ENCODE results near the gene BCAS3.
"Not testable (repeated sequence)": the region's sequence is repeated elsewhere in the genome, so short reads cannot be mapped to it uniquely, and the experiment has no call there.

BCAS3 gene

DNA sequence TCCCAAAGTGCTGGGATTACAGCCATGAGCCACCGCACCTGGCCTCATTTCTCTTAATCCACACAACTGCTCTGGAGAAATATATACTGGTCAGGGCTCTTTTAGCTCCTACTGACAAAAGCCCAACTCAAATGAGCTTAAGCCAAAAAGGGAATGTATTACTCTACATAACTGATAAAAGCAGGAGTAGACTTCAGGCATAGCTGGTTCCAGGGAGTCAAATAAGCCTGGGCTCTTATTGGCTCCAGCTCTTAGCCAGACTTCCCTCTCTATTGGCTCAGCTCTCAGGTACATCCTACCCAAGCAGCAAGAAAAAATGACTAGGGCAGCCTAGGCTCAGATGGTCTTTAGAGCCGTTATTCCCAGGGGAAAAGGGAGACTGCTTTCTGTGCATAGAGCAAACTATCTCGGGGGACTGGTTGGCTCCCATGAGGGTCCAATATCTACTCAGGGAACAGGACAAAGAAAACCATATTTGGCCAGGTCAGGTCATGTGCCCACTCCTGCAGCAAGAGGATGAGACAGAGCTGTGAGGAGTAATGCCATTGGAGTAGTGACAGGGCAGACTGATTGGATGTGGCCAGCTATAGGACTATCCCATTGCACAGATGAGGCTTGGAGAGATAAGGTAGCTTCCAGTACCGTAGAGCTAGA lies 743.2 kb downstream of the BCAS3 start:
- DNase-seq: no peak

DNA sequence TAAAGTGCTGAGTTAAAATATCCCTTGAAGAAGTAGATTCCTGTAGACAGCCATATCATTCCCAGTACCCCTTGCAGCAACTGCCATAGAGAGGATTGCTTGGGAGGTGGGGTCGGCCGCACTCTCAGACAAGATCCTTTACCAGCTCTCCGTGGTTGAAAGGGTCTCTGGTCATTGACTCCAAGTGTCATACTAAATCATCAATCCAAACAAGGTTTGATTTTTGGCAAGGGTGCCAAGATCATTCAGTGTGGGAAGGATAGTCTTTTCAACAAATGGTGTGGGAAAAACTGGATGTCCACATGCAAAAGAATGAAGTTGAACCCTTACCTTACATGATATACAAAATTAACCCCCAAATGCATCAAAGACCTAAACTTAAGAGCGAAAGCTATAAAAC lies 743.8 kb downstream of the BCAS3 start:
- DNase-seq: no peak

GRCh38 chr17:61422116-61422799 lies 744.6 kb downstream of the BCAS3 start:
- no peak for DNase-seq

- no peak for DNase-seq
Measured at GRCh38 chr17:61422869-61423268, 745.2 kb downstream of the BCAS3 start.

DNA sequence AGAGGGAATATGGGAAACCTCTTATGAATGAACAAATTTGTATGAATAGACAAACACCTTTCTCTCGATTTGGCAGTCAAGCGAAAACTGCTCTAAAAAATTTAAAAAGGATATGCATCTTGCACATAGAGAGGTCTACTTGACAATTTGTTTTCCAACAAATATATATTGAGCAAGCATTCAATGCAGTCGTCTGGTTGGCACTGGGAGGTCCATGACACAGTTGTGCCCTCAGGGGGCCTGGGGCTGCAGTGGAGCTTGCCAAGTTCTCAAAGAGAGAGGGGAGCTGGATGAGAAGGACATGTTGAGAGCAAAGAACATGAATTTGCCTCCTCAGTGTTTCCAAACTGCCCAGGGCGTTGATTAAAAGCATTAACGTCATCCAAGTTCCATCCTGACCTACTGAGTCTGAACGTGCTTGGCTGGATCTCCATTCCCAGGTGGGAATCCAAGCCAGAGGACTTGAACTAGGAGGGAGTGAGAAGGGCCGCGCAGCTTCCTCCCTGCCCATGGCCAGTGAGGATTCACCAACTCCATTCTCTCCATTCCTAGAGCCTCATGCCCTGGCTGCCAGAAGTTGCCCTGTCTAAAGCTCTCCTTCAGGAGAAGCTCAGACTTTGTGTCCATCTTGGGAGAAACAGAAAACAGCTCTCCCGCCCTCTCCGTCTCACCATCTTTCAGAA lies 746.5 kb downstream of the BCAS3 start:
- DNase-seq: peak; percentile 65

DNA sequence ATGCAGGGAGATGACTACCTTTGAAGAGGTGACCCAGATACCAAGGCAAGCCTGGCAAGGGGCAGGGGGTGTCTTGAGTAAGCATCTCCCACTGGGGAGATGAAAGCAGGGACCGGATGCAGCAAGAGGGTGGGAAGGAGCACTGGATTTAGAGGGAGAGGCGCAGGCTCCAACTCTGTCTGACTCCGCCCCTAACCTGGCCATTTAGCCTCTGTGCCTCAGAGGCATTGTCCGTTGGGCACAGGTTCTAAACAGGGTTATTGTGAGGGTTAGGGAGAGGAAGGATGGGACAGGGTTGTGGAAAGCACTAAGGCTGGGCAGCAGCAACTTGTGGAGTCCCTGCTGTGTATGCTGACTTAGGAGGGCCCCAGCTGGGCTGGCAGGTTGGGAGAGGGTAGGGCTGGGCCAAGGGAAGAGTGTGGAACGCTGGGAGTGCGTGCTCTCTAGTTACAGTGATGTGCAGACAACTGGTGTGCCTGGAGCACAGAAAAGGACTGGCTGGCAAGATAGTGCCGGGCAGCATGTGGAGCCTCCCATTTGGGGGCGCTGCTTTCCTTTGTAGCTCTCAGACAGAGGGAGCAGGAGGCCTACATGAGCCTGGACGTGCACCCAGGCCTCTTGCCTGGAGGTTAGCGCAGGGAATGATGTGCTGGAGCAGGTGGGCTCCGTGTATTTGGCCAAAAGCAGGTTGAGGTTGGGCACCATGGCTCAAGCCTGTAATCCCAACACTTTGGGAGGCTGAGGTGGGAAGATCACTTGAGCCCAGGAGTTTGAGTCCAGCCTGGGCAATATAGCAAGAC lies 748.2 kb downstream of the BCAS3 start:
- DNase-seq: no peak

DNA sequence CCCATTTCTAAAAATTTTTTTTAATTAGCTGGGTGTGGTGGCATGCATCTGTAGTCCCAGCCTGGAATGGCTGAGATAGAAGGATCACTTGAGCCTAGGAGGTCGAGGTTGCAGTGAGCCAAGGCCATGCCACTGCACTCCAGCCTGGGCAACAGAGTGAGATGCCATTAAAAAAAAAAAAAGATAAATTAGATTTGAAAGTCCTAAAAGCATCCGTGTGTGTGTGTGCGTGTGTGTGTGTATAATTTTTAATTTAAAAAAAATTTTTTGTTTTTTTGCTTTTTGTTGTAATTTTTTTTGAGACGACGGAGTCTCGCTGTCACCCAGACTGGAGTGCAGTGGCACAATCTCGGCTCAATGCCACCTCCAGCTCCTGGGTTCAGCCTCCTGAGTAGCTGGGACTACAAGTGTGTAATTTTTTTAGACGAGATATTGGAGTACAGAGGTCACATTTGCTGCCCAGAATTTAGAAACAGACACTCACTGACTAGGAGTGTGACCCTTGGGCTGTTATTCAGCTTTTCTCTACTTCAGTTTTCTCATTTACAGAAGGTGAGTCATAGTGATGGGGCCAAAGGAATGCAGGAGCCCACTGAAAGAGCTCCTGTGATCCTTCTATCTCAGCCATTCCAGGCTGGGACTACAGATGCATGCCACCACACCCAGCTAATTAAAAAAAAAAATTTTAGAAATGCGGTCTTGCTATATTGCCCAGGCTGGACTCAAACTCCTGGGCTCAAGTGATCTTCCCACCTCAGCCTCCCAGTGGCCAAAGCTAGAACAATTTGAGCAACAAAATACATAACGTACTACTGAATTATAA lies 749.0 kb downstream of the BCAS3 start:
- DNase-seq: no peak

DNA sequence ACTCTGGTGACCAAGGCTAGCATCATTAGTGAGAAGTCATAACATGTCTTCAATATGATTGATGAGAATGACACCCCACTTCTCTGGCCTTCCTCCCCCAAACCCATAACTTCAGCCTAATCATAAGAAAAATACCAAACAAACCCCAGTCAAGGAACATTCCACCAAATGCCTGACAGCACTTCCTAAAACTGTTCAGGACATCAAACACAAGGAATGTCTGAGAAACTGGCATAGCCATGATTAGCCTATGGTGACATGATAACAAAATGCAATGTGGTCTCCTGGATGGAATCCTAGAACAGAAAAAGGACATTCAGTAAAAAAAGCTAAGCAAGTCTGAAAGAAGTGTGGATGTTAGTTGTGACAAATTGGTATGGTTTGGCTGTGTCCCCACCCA lies 749.9 kb downstream of the BCAS3 start:
- no peak for DNase-seq

DNA sequence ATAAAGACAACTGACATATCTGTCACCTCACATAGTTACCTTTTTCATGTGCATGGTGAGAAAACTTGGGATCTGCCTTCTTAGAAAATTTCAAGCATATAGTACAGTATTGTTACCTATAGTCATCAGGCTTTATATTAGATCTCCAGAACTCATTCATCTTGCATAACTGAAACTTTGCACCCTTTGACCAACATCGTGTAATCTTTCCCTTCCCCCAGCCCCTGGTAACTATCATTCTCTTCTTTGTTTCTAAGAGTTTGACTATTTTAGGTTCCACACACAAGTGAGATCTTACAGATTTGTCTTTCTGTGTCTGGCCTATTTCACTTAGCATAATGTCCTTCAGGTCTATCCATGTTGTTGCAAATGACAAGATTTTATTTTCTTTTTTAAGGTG lies 751.6 kb downstream of the BCAS3 start:
- DNase-seq: no peak

GRCh38 chr17:61429831-61430230 lies 752.2 kb downstream of the BCAS3 start:
- DNase-seq: not testable (repeated sequence)

GRCh38 chr17:61431594-61432311 lies 754.1 kb downstream of the BCAS3 start:
- no peak for DNase-seq

DNA sequence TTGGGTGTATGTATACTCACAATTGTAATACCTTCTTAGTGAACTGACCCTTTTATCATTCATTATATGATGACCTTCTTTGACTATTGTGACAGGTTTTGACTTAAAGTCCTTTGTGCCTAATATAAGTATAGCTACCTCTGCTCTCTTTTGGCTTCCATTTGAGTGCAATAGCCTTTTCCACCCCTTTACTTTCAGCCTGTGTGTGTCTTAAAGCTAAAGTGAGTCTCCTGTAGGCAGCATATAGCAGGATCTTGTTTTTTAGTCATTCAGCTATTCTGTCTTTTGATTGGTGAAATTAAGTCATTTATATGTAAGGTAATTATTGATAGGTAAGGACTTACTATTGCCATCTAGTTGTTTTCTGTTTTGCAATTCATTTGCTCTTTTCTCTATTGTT lies 758.6 kb downstream of the BCAS3 start:
- DNase-seq: no peak

DNA sequence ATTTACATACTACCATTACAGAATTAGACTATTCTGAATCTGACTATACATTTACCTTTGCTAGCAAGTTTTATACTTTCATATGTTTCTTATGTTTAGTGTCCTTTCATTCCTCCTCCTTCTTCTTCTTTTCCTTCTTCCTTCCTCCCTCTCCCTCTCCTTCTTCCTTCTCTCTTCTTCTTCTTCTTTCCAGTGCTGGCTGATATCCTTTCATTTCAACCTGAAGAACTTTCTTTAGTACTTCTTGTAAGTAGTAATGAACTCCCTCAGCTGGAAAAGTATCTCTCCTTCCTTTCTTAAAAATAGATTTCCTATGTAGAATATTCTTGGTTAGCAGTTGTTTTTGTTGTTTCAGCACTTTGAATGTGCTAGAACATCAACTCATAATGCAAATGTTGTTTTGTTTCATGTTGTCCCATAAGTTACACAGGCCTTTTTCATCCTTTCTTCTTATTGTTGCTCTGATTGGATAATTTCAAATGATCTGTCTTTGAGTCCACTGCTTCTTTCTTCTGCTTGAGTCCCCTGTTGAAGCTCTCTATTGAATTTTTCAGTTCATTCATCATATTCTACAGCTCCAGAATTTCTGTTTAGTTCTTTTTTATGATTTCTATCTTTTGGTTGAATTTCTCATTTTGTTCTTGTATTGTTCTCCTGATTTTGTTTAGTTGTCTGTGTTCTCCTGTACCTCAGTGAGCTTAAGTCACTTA lies 759.5 kb downstream of the BCAS3 start:
- DNase-seq: no peak

DNA sequence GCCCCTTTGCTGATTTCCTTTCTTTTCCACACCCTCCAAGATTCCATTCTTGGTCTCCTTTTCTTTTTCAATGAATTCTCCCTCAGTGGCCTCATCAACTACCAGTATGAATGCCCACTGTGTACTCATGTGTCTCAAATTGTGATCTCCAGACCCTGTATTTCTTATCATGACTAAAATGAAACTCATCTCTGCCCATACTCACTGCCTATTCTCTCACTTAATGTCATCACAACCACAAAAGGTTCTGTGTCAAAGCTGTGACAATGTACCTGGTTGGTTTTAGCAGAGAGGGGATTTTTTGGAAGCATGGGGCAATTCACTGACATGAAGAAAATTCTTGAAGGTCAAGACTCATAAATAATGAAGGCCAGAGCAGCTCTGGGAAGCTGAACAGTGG lies 763.0 kb downstream of the BCAS3 start:
- DNase-seq: no peak

DNA sequence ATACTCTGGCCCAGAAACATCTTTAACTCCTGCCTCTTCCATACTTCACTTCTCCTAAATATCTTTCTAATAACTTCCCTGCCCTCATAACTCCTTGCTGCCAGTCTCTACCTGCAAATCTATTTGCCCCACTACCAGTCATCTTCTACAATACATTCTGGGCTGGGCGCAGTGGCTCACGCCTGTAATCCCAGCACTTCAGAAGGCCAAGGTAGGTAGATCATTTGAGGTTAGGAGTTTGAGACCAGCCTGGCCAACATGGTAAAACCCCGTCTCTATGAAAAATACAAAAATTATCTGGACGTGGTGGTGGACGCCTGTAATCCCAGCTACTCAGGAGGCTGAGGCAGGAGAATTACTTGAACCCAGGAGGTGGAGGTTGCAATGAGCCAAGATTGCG lies 763.9 kb downstream of the BCAS3 start:
- not testable (repeated sequence) for DNase-seq

- DNase-seq: no peak
Measured at GRCh38 chr17:61442136-61442775, 764.6 kb downstream of the BCAS3 start.

Measured in NCI-H345 (cell line).